Bronchial epithelial cell (primary cell): ENCODE results near the gene AKIP1. TPM values are rescaled to one million over a fixed set of nuclear protein-coding genes. Genes with fewer than 3 reads are reported as not detected.

Experiments
- DNase-seq: peaks from one replicate; pipeline ENCODE4 v3.0.0-alpha.2; 2010; ENCODE audit warnings: low read depth
- FAIRE-seq: peaks from 2 replicates; lab custom pipeline; 2011; peaks lifted over from hg19 to GRCh38; lab: Jason Lieb, UNC
- H3K27me3 ChIP-seq: 2 replicates; pipeline ENCODE4 v1.5.1; 2011; ENCODE audit warnings: low read length; ENCODE audit not compliant: control insufficient read depth, insufficient read depth
- H3K36me3 ChIP-seq: 2 replicates; pipeline ENCODE4 v1.5.1; 2011; ENCODE audit warnings: low read length; ENCODE audit not compliant: control insufficient read depth, insufficient read depth
- H3K4me3 ChIP-seq: 2 replicates; pipeline ENCODE4 v1.5.1; 2011; ENCODE audit warnings: mild to moderate bottlenecking, low read depth, low read length, control low read depth
- CTCF ChIP-seq: IDR thresholded peaks from 2 replicates; pipeline ENCODE4 v1.5.1; 2011; ENCODE audit warnings: mild to moderate bottlenecking, moderate library complexity, low read length, control low read depth, inconsistent platforms; ENCODE audit not compliant: insufficient read depth, severe bottlenecking
- total RNA-seq: library from RNA; depleted of rRNA; stranded (reverse); fragments of >200 nt; gene quantifications from 2 replicates; pipeline ENCODE4 v1.2.1, GENCODE V29; 2014

AKIP1 gene
- total RNA-seq, 1 donor from 2014 or later: 36.3 TPM

- TF ChIP-seq CTCF: no peak
Measured at GRCh38 chr11:8910649-8911026, 351 bp upstream of the AKIP1 start.

DNA sequence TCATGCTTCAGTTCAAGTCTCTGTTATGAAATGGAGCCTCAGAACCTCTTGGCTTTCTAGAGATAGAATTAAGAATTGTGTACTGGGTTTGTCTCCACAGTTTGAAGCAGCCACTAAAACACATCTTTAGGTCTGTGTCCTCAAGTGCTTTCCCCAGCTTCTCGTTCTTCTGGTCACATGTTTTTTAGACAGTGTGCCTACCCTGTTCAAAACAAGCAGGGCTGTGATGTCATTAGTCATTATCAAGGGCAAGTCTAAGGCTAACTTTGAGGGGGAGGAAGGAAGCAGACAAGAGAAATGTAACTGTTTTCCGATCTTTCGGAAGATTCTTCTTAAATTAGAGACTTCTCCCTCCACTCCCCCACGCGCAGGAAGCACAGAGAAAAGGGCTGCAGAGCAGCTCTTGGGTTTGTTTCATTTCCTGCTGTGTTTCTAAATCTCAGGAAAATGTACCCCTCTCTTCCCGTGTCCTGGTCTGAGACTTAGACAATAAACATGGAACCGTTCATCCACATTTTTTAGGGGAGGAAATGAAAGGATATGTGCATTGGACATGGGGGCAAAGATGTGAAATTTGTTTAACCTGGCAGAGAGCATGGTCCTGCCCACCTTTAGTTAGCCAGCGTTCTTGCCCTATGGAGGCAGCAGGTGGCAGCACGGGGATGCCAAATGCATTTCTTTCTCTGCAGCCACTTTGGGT, 3.1 kb downstream of the AKIP1 start:
- no peaks in the 10 kb centered on the region for H3K27me3 ChIP-seq
- peaks cover 1% of the 10 kb centered on the region for H3K36me3 ChIP-seq
- FAIRE-seq (no peak), DNase-seq (peak; percentile 28)
- no peak overlapping the region for H3K4me3 ChIP-seq
- peak; percentile 73 for TF ChIP-seq CTCF

More at GRCh38 chr11:8910649-8911026, 351 bp upstream of the AKIP1 start:
- peak overlapping the region; percentile 97 for H3K4me3 ChIP-seq
- FAIRE-seq: no peak
- no peak for DNase-seq
- H3K36me3 ChIP-seq: no peaks in the 10 kb centered on the region
- no peaks in the 10 kb centered on the region for H3K27me3 ChIP-seq

DNA sequence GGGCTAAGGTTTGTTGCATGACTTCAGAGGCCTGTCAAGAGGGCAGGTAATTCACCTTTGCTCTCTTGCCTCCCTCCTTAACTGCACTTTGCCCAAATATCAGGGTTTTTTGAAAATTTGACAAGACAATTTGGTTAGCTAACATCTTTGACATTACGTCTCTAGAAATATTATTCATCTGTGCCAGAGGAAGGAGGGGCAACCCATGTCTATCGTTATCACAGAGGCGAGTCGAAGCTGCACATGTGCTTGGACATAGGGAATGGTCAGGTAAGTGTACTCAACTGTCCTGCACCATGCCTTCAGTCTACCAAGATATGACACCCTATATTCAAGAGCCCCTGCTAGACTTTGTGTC, 3.7 kb downstream of the AKIP1 start:
- DNase-seq (no peak), FAIRE-seq (no peak)
- no peak overlapping the region for H3K4me3 ChIP-seq
- no peaks in the 10 kb centered on the region for H3K27me3 ChIP-seq
- H3K36me3 ChIP-seq: peaks cover 1% of the 10 kb centered on the region
- TF ChIP-seq CTCF: no peak

DNA sequence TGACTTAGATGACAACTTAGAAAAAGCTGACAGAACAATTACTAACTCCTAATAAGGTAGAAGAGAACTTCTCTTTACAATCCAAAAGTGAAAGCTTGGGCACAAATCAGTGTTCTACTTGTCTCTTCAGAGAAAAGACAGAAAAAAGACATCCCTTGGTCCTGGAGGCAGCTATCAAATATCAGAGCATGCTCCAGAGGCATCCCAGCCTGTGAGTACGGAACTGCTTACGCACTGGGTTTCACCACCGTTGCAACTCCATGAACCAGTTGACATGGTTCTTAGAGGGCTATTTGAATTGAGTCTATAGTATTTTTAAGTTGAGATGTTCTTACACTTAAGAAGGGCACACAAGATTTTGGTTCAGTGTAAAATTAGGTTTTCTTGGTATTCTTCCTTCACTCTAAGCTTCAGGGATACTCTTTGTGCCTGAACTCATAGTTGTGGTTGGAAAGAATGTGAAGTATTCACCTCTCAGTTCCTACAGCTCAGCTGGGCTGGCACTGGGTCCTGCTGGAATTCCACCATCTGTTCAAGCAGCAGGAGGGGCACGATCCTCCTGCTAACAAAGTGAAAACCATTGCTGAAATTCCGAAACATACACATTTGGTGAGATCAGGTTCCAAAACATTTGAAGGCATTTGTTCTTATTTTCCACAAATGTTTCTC, 6.3 kb downstream of the AKIP1 start:
- Histone ChIP-seq H3K4me3 (no peak overlapping the region), H3K36me3 (peaks cover 2% of the 10 kb centered on the region), H3K27me3 (no peaks in the 10 kb centered on the region)
- TF ChIP-seq CTCF: no peak
- FAIRE-seq (no peak), DNase-seq (peak; percentile 57)

DNA sequence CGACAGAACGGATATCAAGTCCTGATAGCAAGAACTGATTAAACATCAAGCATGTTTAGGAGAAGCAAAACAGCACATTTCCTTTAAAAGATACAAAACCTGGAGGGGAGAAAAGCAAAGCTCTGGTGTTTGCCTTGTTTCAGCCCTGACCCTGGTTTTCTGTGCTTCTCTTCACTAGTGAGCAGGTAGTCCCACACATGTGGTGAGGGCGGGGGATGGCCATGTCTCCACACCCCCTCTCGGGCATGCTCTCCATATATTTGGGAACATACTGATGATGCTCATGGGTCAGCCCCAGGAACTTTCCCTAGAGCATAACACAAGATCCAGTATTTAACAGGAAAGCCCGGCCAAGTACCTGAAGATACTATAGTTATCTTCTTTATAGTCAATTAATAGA, 11.7 kb downstream of the AKIP1 start:
- no peak for FAIRE-seq
- peaks cover 1% of the 10 kb centered on the region for H3K36me3 ChIP-seq

More for the DNA sequence above, 11.7 kb downstream of the AKIP1 start:
- no peak for DNase-seq
- TF ChIP-seq CTCF: no peak
- Histone ChIP-seq H3K4me3 (no peak overlapping the region), H3K27me3 (no peaks in the 10 kb centered on the region)
